DOHH2 (cell line): Measurements from ENCODE around the gene MYT1.
"Not testable (repeated sequence)": the region's sequence is repeated elsewhere in the genome, so short reads cannot be mapped to it uniquely, and the experiment has no call there.

ENCODE experiments used
- EZH2phosphoT487 ChIP-seq: fragments of 200-600 bp; sonication (generic); IDR thresholded peaks from 2 replicates; pipeline ENCODE4 v1.6.1; 2017; ENCODE audit warnings: borderline replicate concordance, mild to moderate bottlenecking, antibody characterized with exemption, low read length, moderate library complexity, mixed read lengths
- TF ChIP-seq, protein P1 (sequence below): fragments of 200-600 bp; sonication (generic); IDR thresholded peaks from one replicate; pipeline ENCODE4 v1.5.1; 2014; ENCODE audit warnings: antibody characterized with exemption, mild to moderate bottlenecking, low read depth, low read length; ENCODE audit not compliant: poor library complexity, severe bottlenecking

DNA sequence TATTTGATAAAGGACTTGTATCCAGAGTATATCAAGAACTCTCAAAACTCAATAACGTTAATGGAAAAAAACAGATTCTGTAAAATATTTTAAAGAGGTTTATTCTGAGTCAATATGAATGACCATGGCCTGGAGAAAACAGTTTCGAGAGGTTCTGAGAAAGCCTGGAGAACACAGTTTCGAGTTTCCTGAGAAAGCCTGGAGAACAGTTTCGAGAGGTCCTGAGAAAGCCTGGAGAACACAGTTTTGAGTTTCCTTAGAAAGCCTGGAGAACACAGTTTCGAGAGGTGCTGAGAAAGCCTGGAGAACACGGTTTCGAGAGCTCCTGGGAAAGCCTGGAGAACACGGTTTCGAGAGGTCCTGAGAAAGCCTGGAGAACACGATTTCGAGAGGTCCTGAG lies 41.3 kb upstream of the MYT1 start:
- TF ChIP-seq, protein P1, sequence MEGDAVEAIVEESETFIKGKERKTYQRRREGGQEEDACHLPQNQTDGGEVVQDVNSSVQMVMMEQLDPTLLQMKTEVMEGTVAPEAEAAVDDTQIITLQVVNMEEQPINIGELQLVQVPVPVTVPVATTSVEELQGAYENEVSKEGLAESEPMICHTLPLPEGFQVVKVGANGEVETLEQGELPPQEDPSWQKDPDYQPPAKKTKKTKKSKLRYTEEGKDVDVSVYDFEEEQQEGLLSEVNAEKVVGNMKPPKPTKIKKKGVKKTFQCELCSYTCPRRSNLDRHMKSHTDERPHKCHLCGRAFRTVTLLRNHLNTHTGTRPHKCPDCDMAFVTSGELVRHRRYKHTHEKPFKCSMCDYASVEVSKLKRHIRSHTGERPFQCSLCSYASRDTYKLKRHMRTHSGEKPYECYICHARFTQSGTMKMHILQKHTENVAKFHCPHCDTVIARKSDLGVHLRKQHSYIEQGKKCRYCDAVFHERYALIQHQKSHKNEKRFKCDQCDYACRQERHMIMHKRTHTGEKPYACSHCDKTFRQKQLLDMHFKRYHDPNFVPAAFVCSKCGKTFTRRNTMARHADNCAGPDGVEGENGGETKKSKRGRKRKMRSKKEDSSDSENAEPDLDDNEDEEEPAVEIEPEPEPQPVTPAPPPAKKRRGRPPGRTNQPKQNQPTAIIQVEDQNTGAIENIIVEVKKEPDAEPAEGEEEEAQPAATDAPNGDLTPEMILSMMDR: not testable (repeated sequence)
- not testable (repeated sequence) for TF ChIP-seq EZH2phosphoT487
